Lower lobe of right lung (tissue), 2 donors: Measurements from ENCODE around the gene HOMER2. TPM values are rescaled to one million over a fixed set of nuclear protein-coding genes. Genes with fewer than 3 reads are reported as not detected.

Experiments used
- ATAC-seq, 2 donors: fragments of 200-7000 bp; cut with Tn5 transposase; one replicate each; pipeline ENCODE4 v1.9.1; 2020 to 2022; ENCODE audit warnings: mild to moderate bottlenecking in 2 of 2, moderate library complexity in 2 of 2
- DNase-seq: peaks from one replicate; pipeline ENCODE4 v3.0.0-alpha.2; 2020
- H3K27ac ChIP-seq: fragments of 200-600 bp; one replicate; pipeline ENCODE4 v1.8.0; 2022
- H3K27me3 ChIP-seq: fragments of 200-600 bp; one replicate; pipeline ENCODE4 v1.8.0; 2022; ENCODE audit warnings: low read depth
- H3K36me3 ChIP-seq: fragments of 200-600 bp; one replicate; pipeline ENCODE4 v1.8.0; 2022; ENCODE audit warnings: mild to moderate bottlenecking
- H3K4me1 ChIP-seq: fragments of 200-600 bp; one replicate; pipeline ENCODE4 v1.8.0; 2022
- H3K4me3 ChIP-seq: fragments of 200-600 bp; one replicate; pipeline ENCODE4 v1.8.0; 2022; ENCODE audit warnings: mild to moderate bottlenecking
- H3K9me3 ChIP-seq: fragments of 200-600 bp; one replicate; pipeline ENCODE4 v1.8.0; 2022
- intact Hi-C: fragments of 100-400 bp; cut with DNase I; formaldehyde crosslinking; loops from one replicate; pipeline ENCODE4 v1.11.0; 2022
- total RNA-seq: library from RNA; stranded (reverse); fragmentation: NEBNext Ultra II Directional; extraction: Animal tissue kit (Norgen Biotek cat#: 25700); gene quantifications from one replicate; pipeline ENCODE4 v1.2.1, GENCODE V29; 2021
- TF ChIP-seq, protein P1 (sequence below): fragments of 200-600 bp; IDR thresholded peaks from one replicate; pipeline ENCODE4 v1.8.0; 2022; ENCODE audit warnings: antibody characterized with exemption, mild to moderate bottlenecking
- donor health status: DM: no; HTN: yes; CAD: no; lungs with severe emphysema.

The HOMER2 gene
- total RNA-seq, 1 donor from 2014 or later, result 16.2 TPM

DNA sequence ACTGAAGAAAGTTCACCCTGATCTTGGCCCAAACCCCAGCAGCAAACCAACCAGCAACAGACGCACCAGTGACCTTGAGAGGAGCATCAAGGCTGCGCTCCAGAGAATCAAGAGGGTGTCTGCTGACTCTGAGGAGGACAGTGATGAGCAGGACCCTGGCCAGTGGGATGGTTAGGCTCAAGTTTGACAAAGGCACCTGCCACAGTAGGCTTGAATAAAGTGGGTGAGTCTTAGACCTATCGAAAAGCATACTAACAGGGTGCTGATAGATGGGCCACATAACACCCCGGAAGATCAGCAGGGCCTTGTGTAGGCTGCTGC is 119.2 kb downstream of the HOMER2 start:
- Histone ChIP-seq H3K27ac (no peak overlapping the region), H3K4me3 (no peak overlapping the region), H3K36me3 (peaks cover 99% of the 10 kb centered on the region), H3K27me3 (no peaks in the 10 kb centered on the region), H3K4me1 (peaks cover 14% of the 10 kb centered on the region), H3K9me3 (no peaks in the 10 kb centered on the region)
- peak; percentile 14 to 23 for ATAC-seq
- DNase-seq, result no peak
- TF ChIP-seq, protein P1, sequence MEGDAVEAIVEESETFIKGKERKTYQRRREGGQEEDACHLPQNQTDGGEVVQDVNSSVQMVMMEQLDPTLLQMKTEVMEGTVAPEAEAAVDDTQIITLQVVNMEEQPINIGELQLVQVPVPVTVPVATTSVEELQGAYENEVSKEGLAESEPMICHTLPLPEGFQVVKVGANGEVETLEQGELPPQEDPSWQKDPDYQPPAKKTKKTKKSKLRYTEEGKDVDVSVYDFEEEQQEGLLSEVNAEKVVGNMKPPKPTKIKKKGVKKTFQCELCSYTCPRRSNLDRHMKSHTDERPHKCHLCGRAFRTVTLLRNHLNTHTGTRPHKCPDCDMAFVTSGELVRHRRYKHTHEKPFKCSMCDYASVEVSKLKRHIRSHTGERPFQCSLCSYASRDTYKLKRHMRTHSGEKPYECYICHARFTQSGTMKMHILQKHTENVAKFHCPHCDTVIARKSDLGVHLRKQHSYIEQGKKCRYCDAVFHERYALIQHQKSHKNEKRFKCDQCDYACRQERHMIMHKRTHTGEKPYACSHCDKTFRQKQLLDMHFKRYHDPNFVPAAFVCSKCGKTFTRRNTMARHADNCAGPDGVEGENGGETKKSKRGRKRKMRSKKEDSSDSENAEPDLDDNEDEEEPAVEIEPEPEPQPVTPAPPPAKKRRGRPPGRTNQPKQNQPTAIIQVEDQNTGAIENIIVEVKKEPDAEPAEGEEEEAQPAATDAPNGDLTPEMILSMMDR, result no peak
- intact Hi-C loops, result no loop called here

GRCh38 chr15:82832601-82833361 is 119.7 kb downstream of the HOMER2 start:
- TF ChIP-seq, protein P1, result no peak

DNA sequence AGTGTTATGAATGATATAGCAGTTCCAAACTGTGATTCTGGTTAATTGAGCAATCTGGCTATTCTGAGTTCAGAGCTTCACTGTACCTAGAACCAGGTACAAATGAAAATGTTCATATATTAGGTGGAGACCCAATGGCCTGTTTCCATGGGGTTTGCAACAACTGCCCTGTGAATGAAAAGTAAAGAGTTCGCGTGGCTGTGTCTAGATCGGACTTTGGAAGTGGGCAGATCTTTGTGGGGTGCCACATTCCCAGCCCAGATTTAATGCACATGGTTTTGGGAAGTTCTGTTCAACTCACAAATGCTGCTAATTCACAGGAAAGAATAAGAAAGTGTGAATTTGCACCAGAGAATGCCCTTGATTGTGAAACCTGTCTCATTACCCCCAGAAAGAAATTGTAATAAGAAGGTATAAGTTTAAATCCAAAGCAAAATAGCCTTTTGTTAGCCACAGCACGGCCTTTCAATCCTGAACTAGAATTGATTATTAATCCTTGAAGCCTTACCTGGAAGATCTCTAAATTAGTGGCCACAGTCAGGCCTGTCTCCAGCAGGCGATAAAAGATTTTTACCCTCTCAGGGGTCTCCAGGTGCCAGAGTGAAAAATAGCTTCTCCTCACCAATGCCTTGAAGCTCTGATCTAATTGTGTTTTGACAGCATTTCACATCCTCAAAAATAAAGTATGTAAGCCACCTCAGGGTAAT is 120.5 kb downstream of the HOMER2 start:
- DNase-seq, result no peak
- H3K4me3 ChIP-seq, result no peak overlapping the region
- no peak overlapping the region for H3K27ac ChIP-seq
- H3K9me3 ChIP-seq, result no peaks in the 10 kb centered on the region
- intact Hi-C loops, result no loop called here
- TF ChIP-seq, protein P1, result no peak
- peaks cover 14% of the 10 kb centered on the region for H3K4me1 ChIP-seq
- peaks cover 99% of the 10 kb centered on the region for H3K36me3 ChIP-seq
- no peak for ATAC-seq
- no peaks in the 10 kb centered on the region for H3K27me3 ChIP-seq

More at GRCh38 chr15:82832601-82833361, 119.7 kb downstream of the HOMER2 start:
- Histone ChIP-seq H3K9me3 (no peaks in the 10 kb centered on the region), H3K27me3 (no peaks in the 10 kb centered on the region), H3K4me1 (peaks cover 14% of the 10 kb centered on the region), H3K36me3 (peaks cover 99% of the 10 kb centered on the region), H3K27ac (no peak overlapping the region), H3K4me3 (no peak overlapping the region)
- intact Hi-C loops, result no loop called here
- ATAC-seq (peak; percentile 45 to 56), DNase-seq (no peak)

- DNase-seq (no peak), ATAC-seq (no peak)
- TF ChIP-seq, protein P1, result no peak
- Histone ChIP-seq H3K27ac (no peak overlapping the region), H3K36me3 (peaks cover 99% of the 10 kb centered on the region), H3K4me3 (no peak overlapping the region), H3K9me3 (no peaks in the 10 kb centered on the region), H3K4me1 (peaks cover 14% of the 10 kb centered on the region), H3K27me3 (no peaks in the 10 kb centered on the region)
- intact Hi-C loops, result no loop called here
Observed at GRCh38 chr15:82830427-82831173, 121.9 kb downstream of the HOMER2 start.

DNA sequence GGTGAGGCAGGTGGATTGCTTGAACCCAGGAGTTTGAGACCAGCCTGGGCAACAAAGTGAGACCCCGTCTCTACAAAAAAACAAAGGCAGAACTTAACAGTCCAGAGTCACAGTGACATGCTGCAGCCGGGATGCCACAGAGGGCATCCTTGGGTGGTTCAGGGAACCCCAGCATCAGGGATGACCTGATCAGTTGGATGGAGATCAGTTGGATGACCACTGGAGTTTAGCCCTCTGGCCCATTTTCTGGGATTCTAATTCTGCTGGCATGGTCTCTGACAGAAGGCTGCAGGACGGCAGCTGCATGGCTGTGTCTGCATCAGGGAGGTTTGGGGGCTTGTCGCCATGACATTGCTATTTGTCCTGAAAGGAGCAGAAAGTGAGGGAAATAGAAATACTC is 123.3 kb downstream of the HOMER2 start:
- Histone ChIP-seq H3K4me3 (no peak overlapping the region), H3K27me3 (no peaks in the 10 kb centered on the region), H3K36me3 (peaks cover 99% of the 10 kb centered on the region), H3K27ac (no peak overlapping the region), H3K4me1 (peaks cover 14% of the 10 kb centered on the region), H3K9me3 (no peaks in the 10 kb centered on the region)
- TF ChIP-seq, protein P1, result no peak
- intact Hi-C loops, result no loop called here
- ATAC-seq (no peak), DNase-seq (no peak)
